Hepatocyte (in vitro differentiated cells): ENCODE results near the gene ATAD1. TPM values are rescaled to one million over a fixed set of nuclear protein-coding genes. Genes with fewer than 3 reads are reported as not detected.
"Not testable (repeated sequence)": the region's sequence is repeated elsewhere in the genome, so short reads cannot be mapped to it uniquely, and the experiment has no call there.

Experiments
- DNase-seq: peaks from one replicate; pipeline ENCODE4 v3.0.0-alpha.2; 2016; ENCODE audit warnings: low spot score
- H2AFZ ChIP-seq: fragments of 200-600 bp; sonication (generic); 2 replicates; pipeline ENCODE4 v1.6.0; 2016; ENCODE audit warnings: antibody characterized with exemption, mild to moderate bottlenecking
- H3K27ac ChIP-seq: fragments of 200-600 bp; sonication (generic); 2 replicates; pipeline ENCODE4 v1.5.1; 2016; ENCODE audit warnings: mild to moderate bottlenecking
- H3K27me3 ChIP-seq: fragments of 200-600 bp; sonication (generic); 2 replicates; pipeline ENCODE4 v1.6.1; 2016
- H3K36me3 ChIP-seq: fragments of 200-600 bp; sonication (generic); replicated peaks from 2 replicates; pipeline ENCODE4 v1.5.1; 2016; ENCODE audit warnings: low read depth; ENCODE audit not compliant: insufficient read depth
- H3K4me1 ChIP-seq: fragments of 200-600 bp; sonication (generic); 2 replicates; pipeline ENCODE4 v1.5.1; 2016; ENCODE audit warnings: mild to moderate bottlenecking, moderate library complexity; ENCODE audit not compliant: insufficient read depth
- H3K4me2 ChIP-seq: fragments of 200-600 bp; sonication (generic); 2 replicates; pipeline ENCODE4 v1.6.0; 2016
- H3K4me3 ChIP-seq: fragments of 200-600 bp; sonication (generic); 2 replicates; pipeline ENCODE4 v1.5.1; 2016; ENCODE audit warnings: mild to moderate bottlenecking
- H3K79me2 ChIP-seq: fragments of 200-600 bp; sonication (generic); 2 replicates; pipeline ENCODE4 v1.6.0; 2017; ENCODE audit warnings: mild to moderate bottlenecking
- H3K9me2 ChIP-seq: fragments of 200-600 bp; sonication (generic); replicated peaks from 2 replicates; pipeline ENCODE4 v1.6.0; 2017; ENCODE audit warnings: mild to moderate bottlenecking; ENCODE audit not compliant: insufficient read depth
- H3K9me3 ChIP-seq: fragments of 200-600 bp; sonication (generic); 2 replicates; pipeline ENCODE4 v1.5.1; 2016; ENCODE audit warnings: low read depth, mild to moderate bottlenecking
- H4K20me1 ChIP-seq: fragments of 200-600 bp; sonication (generic); 2 replicates; pipeline ENCODE4 v1.6.0; 2016; ENCODE audit warnings: mild to moderate bottlenecking; ENCODE audit not compliant: insufficient read depth, poor library complexity, severe bottlenecking
- CTCF ChIP-seq: fragments of 200-600 bp; sonication (generic); IDR thresholded peaks from 2 replicates; pipeline ENCODE4 v1.5.1; 2016; ENCODE audit warnings: antibody characterized with exemption, mild to moderate bottlenecking; ENCODE audit not compliant: poor library complexity
- EZH2 ChIP-seq: fragments of 200-600 bp; sonication (generic); IDR thresholded peaks from 2 replicates; pipeline ENCODE4 v1.6.1; 2016; ENCODE audit warnings: antibody characterized with exemption, mild to moderate bottlenecking, borderline replicate concordance
- EZH2phosphoT487 ChIP-seq: fragments of 200-600 bp; sonication (generic); IDR thresholded peaks from one replicate; pipeline ENCODE4 v1.6.1; 2018; ENCODE audit warnings: antibody characterized with exemption, mild to moderate bottlenecking, low read depth, moderate library complexity; ENCODE audit not compliant: unreplicated experiment, severe bottlenecking
- WGBS: methylation state at CpG from one replicate; pipeline ENCODE4 v1.1.6; 2016; ENCODE audit warnings: low lambda C conversion rate; ENCODE audit errors: missing lambda C conversion rate; 5-methylcytosine and 5-hydroxymethylcytosine counted together
- polyA plus RNA-seq: library from polyadenylated mRNA; unstranded; fragments of >200 nt; fragmentation: Nextera tagmentation; extraction: Ambion mirVana; gene quantifications from 2 replicates; pipeline ENCODE4 v1.2.1, GENCODE V29; 2016
- total RNA-seq: library from RNA; depleted of rRNA; stranded (reverse); fragments of >200 nt; gene quantifications from 2 replicates; pipeline ENCODE4 v1.2.3, GENCODE V29; 2014

Gene ATAD1
- total and polyA plus RNA-seq, 2 experiments from 2014 or later = 33.4 to 50.7 TPM

DNA sequence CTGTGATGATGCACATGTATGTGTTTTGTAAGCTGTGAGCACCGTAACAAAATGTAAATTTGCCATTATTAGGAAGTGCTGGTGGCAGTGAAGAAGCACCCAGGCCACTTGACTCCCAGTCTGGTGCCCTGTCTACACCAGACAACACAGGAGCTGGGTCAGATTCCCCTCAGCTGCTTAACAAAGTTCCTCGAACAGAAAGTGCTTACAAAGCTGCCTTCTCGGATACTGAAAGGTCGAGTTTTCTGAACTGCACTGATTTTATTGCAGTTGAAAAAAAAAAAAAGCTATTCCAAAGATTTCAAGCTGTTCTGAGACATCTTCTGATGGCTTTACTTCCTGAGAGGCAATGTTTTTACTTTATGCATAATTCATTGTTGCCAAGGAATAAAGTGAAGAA lies 71.1 kb downstream of the ATAD1 start:
- Histone ChIP-seq H3K9me2 (no peaks in the 10 kb centered on the region), H3K4me2 (peak overlapping the region; percentile 54), H3K9me3 (no peaks in the 10 kb centered on the region), H3K27me3 (no peaks in the 10 kb centered on the region), H3K36me3 (no peaks in the 10 kb centered on the region), H3K79me2 (no peaks in the 10 kb centered on the region), H3K4me1 (peaks cover 3% of the 10 kb centered on the region), H3K27ac (peak overlapping the region; percentile 19), H2AFZ (no peak overlapping the region), H3K4me3 (no peak overlapping the region), H4K20me1 (no peaks in the 10 kb centered on the region)
- WGBS = 55% methylated on average over 4 of the region's 4 CpGs
- TF ChIP-seq EZH2phosphoT487 (no peak), EZH2 (no peak), CTCF (no peak)
- no peak for DNase-seq

- no peak overlapping the region for H3K4me2 ChIP-seq
- H4K20me1 ChIP-seq = no peaks in the 10 kb centered on the region
- H3K36me3 ChIP-seq = no peaks in the 10 kb centered on the region
- H3K4me3 ChIP-seq = no peak overlapping the region
- no peak overlapping the region for H3K27ac ChIP-seq
- TF ChIP-seq CTCF (no peak), EZH2 (no peak), EZH2phosphoT487 (no peak)
- peaks cover 3% of the 10 kb centered on the region for H3K4me1 ChIP-seq
- H3K9me2 ChIP-seq = no peaks in the 10 kb centered on the region
- no peaks in the 10 kb centered on the region for H3K27me3 ChIP-seq
- H2AFZ ChIP-seq = no peak overlapping the region
- H3K9me3 ChIP-seq = no peaks in the 10 kb centered on the region
- H3K79me2 ChIP-seq = no peaks in the 10 kb centered on the region
- DNase-seq = no peak
- 83% methylated on average over 2 of the region's 2 CpGs for WGBS
These were observed 73.4 kb downstream of the ATAD1 start for GRCh38 chr10:87744606-87745005.

DNA sequence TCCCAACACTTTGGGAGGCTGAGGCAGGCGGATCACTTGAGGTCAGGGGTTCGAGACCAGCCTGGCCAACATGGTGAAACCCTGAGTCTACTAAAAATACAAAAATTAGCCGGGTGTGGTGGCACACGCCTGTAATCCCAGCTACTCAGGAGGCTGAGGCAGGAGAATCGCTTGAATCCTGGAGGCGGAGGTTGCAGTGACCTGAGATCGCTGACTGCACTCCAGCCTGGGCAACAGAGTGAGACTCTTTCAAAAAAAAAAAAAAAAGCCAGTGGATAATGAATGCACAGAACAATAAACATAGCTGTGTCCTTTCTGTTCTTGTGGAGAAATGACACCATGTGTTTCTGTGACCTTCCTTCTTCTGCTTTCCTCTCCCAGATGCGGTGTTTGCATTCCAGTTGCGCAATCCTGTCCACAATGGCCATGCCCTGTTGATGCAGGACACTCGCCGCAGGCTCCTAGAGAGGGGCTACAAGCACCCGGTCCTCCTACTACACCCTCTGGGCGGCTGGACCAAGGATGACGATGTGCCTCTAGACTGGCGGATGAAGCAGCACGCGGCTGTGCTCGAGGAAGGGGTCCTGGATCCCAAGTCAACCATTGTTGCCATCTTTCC lies 74.9 kb downstream of the ATAD1 start:
- not testable (repeated sequence) for H3K9me3 ChIP-seq, H3K36me3 ChIP-seq, H3K4me1 ChIP-seq, H3K27me3 ChIP-seq, H3K4me3 ChIP-seq, H3K27ac ChIP-seq, H4K20me1 ChIP-seq, DNase-seq, H3K4me2 ChIP-seq, H2AFZ ChIP-seq, H3K79me2 ChIP-seq, H3K9me2 ChIP-seq
- 94% methylated on average over 18 of the region's 18 CpGs for WGBS

- DNase-seq = no peak
These were observed 77.8 kb downstream of the ATAD1 start for GRCh38 chr10:87740254-87740655.

More at GRCh38 chr10:87740254-87740655, 77.8 kb downstream of the ATAD1 start:
- no peaks in the 10 kb centered on the region for H3K9me2 ChIP-seq
- H4K20me1 ChIP-seq = no peaks in the 10 kb centered on the region
- H3K9me3 ChIP-seq = no peaks in the 10 kb centered on the region
- no peak overlapping the region for H3K4me2 ChIP-seq
- H3K4me3 ChIP-seq = no peak overlapping the region
- H3K79me2 ChIP-seq = no peaks in the 10 kb centered on the region
- H3K27ac ChIP-seq = no peak overlapping the region
- no peak overlapping the region for H2AFZ ChIP-seq
- H3K36me3 ChIP-seq = no peaks in the 10 kb centered on the region
- H3K4me1 ChIP-seq = no peaks in the 10 kb centered on the region
- H3K27me3 ChIP-seq = no peaks in the 10 kb centered on the region
- TF ChIP-seq EZH2phosphoT487 (no peak), EZH2 (no peak), CTCF (no peak)
